Loucy (cell line): ENCODE results near the gene DNAH7.

Source experiments
- CTCF ChIP-seq: fragments of 200-600 bp; sonication (generic); conservative IDR thresholded peaks from 2 replicates; pipeline ENCODE4 v1.5.1; 2014; ENCODE audit warnings: mild to moderate bottlenecking, antibody characterized with exemption, low read length
- EZH2phosphoT487 ChIP-seq: fragments of 200-600 bp; IDR thresholded peaks from 2 replicates; pipeline ENCODE4 v1.6.1; 2018; ENCODE audit warnings: antibody characterized with exemption, mild to moderate bottlenecking, moderate library complexity, borderline replicate concordance

GRCh38 chr2:195808189-195808588, 260.4 kb downstream of the DNAH7 start:
- no peak for TF ChIP-seq CTCF
- no peak for TF ChIP-seq EZH2phosphoT487
